HL-60 (cell line): ENCODE results near the gene MYO3A.

ENCODE experiments used
- CTCF ChIP-seq: IDR thresholded peaks from one replicate; pipeline ENCODE4 v1.5.1; 2011; ENCODE audit warnings: low read length, control low read depth, inconsistent platforms; ENCODE audit not compliant: insufficient read depth
- GABPA ChIP-seq: IDR thresholded peaks from 2 replicates; pipeline ENCODE4 v1.6.1; 2012; ENCODE audit warnings: low read depth
- POLR2AphosphoS5 ChIP-seq: IDR thresholded peaks from 2 replicates; pipeline ENCODE4 v1.6.1; 2012; ENCODE audit warnings: low read depth

DNA sequence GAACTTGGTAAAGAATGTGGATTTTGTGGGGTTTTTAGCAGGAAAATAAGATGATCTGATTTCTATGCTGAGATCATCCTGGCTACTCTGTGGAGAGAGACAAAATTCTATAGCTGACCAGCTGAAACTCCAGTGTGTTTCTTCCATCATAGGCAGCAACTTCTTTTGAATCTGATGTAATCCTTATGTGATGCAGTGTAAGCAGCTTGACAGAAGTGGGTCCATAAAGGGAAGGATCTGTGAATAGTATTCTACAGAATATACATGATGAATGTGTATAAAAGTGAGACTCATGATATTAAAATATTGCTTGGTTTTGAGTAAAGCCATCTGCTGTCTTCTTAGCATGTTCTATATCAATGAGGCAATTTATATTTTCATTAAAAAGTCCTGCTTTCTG is 4.4 kb downstream of the MYO3A start:
- no peak for TF ChIP-seq POLR2AphosphoS5
- TF ChIP-seq GABPA, result no peak
- TF ChIP-seq CTCF, result no peak
